ENCODE data around the gene CCP110.
A peak's percentile ranks its signal among the peaks of the same experiment; 100 is the strongest.
"Not testable (repeated sequence)": the region's sequence is repeated elsewhere in the genome, so short reads cannot be mapped to it uniquely, and the experiment has no call there.

CCP110 gene

DNA sequence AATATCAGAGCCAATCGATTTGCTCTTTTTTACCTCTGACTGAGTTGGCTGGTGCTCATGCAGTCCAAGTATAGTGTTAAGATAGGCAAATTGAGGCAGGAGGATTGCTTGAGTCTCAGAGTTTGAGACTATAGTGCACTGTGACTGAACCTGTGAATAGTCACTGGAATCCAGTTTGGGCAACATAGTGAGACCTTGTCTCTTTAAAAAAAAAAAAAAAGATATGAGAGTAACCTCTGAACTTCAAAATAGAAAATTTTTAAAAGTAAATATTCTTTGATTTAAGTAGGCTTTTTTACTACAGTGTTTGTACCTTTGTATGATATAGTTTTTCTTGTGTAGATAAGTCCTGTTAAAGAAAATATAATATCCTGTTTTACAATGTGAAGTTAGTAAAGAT lies 3.4 kb downstream of the CCP110 start:
- Histone ChIP-seq H3K4me2 (ENCODE audit: low read length) (no peak overlapping the region), H3K27me3 (ENCODE audit: control insufficient read depth, insufficient read depth, low read length) (no peaks in the 10 kb centered on the region), H3K9ac (ENCODE audit: low read depth, low read length) (no peak overlapping the region), H3K36me3 (ENCODE audit: insufficient read depth, low read length) (peaks cover 15% of the 10 kb centered on the region), H3K4me1 (ENCODE audit: control insufficient read depth, insufficient read depth, low read length) (peaks cover 8% of the 10 kb centered on the region), H3K4me3 (ENCODE audit: low read length) (no peak overlapping the region), H3K9me3 (replicated peaks; ENCODE audit: low read length) (no peaks in the 10 kb centered on the region)

- no peaks in the 10 kb centered on the region for H3K9me3 ChIP-seq (replicated peaks; ENCODE audit: low read length)
- H3K9ac ChIP-seq (ENCODE audit: low read depth, low read length) = no peak overlapping the region
- H3K4me2 ChIP-seq (ENCODE audit: low read length) = no peak overlapping the region
- H3K27me3 ChIP-seq (ENCODE audit: control insufficient read depth, insufficient read depth, low read length) = no peaks in the 10 kb centered on the region
- H3K36me3 ChIP-seq (ENCODE audit: insufficient read depth, low read length) = peaks cover 19% of the 10 kb centered on the region
- H3K4me1 ChIP-seq (ENCODE audit: control insufficient read depth, insufficient read depth, low read length) = peaks cover 8% of the 10 kb centered on the region
- H3K4me3 ChIP-seq (ENCODE audit: low read length) = no peak overlapping the region
These were observed 4.9 kb downstream of the CCP110 start for GRCh38 chr16:19528666-19529065.

DNA sequence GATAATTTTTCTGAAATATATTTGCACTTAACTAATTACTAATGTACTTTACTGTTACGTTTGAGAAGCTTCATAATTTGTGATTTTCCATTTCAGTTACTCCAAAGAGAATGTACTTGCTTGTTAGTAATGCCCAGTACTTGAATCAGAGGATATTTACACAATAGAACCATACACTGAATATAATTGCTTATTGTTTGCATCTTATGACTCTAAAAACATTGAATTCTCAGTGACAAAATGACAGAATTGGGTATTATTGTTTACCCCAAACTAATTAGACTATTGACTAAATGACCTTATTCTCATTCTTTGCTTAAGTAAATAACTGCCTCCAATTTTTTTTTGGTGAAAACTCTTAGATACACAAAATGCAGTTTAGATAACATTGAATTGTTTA lies 8.9 kb downstream of the CCP110 start:
- Histone ChIP-seq H3K4me2 (ENCODE audit: low read length) (no peak overlapping the region), H3K9ac (ENCODE audit: low read depth, low read length) (no peak overlapping the region), H3K27me3 (ENCODE audit: control insufficient read depth, insufficient read depth, low read length) (no peaks in the 10 kb centered on the region), H3K36me3 (ENCODE audit: insufficient read depth, low read length) (peaks cover 32% of the 10 kb centered on the region), H3K9me3 (replicated peaks; ENCODE audit: low read length) (no peaks in the 10 kb centered on the region), H3K4me3 (ENCODE audit: low read length) (no peak overlapping the region), H3K4me1 (ENCODE audit: control insufficient read depth, insufficient read depth, low read length) (no peaks in the 10 kb centered on the region)

GRCh38 chr16:19540241-19540970 lies 16.7 kb downstream of the CCP110 start:
- peaks cover 40% of the 10 kb centered on the region for H3K36me3 ChIP-seq (ENCODE audit: insufficient read depth, low read length)
- no peak overlapping the region for H3K4me2 ChIP-seq (ENCODE audit: low read length)
- H3K9ac ChIP-seq (ENCODE audit: low read depth, low read length) = no peak overlapping the region
- H3K4me1 ChIP-seq (ENCODE audit: control insufficient read depth, insufficient read depth, low read length) = no peaks in the 10 kb centered on the region
- H3K4me3 ChIP-seq (ENCODE audit: low read length) = no peak overlapping the region
- H3K9me3 ChIP-seq (replicated peaks; ENCODE audit: low read length) = no peaks in the 10 kb centered on the region
- H3K27me3 ChIP-seq (ENCODE audit: control insufficient read depth, insufficient read depth, low read length) = no peaks in the 10 kb centered on the region

GRCh38 chr16:19542138-19542821 lies 18.5 kb downstream of the CCP110 start:
- no peaks in the 10 kb centered on the region for H3K9me3 ChIP-seq (replicated peaks; ENCODE audit: low read length)
- H3K36me3 ChIP-seq (ENCODE audit: insufficient read depth, low read length) = peaks cover 27% of the 10 kb centered on the region
- H3K9ac ChIP-seq (ENCODE audit: low read depth, low read length) = no peak overlapping the region
- no peaks in the 10 kb centered on the region for H3K27me3 ChIP-seq (ENCODE audit: control insufficient read depth, insufficient read depth, low read length)
- no peaks in the 10 kb centered on the region for H3K4me1 ChIP-seq (ENCODE audit: control insufficient read depth, insufficient read depth, low read length)
- no peak overlapping the region for H3K4me3 ChIP-seq (ENCODE audit: low read length)
- H3K4me2 ChIP-seq (ENCODE audit: low read length) = no peak overlapping the region

- H3K4me3 ChIP-seq (ENCODE audit: low read length); H3K4me1 ChIP-seq (ENCODE audit: control insufficient read depth, insufficient read depth, low read length); H3K27me3 ChIP-seq (ENCODE audit: control insufficient read depth, insufficient read depth, low read length); H3K9me3 ChIP-seq (replicated peaks; ENCODE audit: low read length); H3K4me2 ChIP-seq (ENCODE audit: low read length); H3K9ac ChIP-seq (ENCODE audit: low read depth, low read length): not testable (repeated sequence)
- H3K36me3 ChIP-seq (ENCODE audit: insufficient read depth, low read length) = peaks cover 30% of the 10 kb centered on the region
These were observed 19.7 kb downstream of the CCP110 start for GRCh38 chr16:19543278-19543996.

DNA sequence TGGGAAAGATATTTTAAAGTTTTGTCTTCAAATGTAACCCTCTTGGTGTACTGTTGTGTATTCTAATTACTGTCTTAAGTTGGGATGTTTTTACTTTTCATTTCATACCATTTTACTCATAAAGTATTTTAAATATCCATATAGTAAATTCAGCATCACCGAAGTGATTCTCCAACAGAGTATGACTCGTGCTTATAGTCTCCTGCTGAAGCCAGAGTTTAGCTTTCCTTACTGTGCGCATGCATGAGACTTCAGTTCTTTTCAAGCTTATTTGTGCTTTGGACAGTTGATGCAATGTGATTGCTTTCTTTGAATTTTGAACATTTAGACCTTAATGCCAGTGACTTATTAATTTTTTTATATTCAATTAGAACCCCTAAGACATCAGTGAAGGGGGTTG lies 24.4 kb downstream of the CCP110 start:
- no peak overlapping the region for H3K4me2 ChIP-seq (ENCODE audit: low read length)
- peaks cover 14% of the 10 kb centered on the region for H3K36me3 ChIP-seq (ENCODE audit: insufficient read depth, low read length)

GRCh38 chr16:19549673-19550072 lies 25.9 kb downstream of the CCP110 start:
- Histone ChIP-seq H3K27me3 (ENCODE audit: control insufficient read depth, insufficient read depth, low read length) (no peaks in the 10 kb centered on the region), H3K9me3 (replicated peaks; ENCODE audit: low read length) (no peaks in the 10 kb centered on the region), H3K4me2 (ENCODE audit: low read length) (no peak overlapping the region), H3K36me3 (ENCODE audit: insufficient read depth, low read length) (peaks cover 14% of the 10 kb centered on the region), H3K4me1 (ENCODE audit: control insufficient read depth, insufficient read depth, low read length) (no peaks in the 10 kb centered on the region), H3K4me3 (ENCODE audit: low read length) (no peak overlapping the region), H3K9ac (ENCODE audit: low read depth, low read length) (no peak overlapping the region)

More for the DNA sequence above, 24.4 kb downstream of the CCP110 start:
- H3K4me1 ChIP-seq (ENCODE audit: control insufficient read depth, insufficient read depth, low read length) = no peaks in the 10 kb centered on the region
- no peaks in the 10 kb centered on the region for H3K9me3 ChIP-seq (replicated peaks; ENCODE audit: low read length)
- H3K27me3 ChIP-seq (ENCODE audit: control insufficient read depth, insufficient read depth, low read length) = no peaks in the 10 kb centered on the region
- no peak overlapping the region for H3K4me3 ChIP-seq (ENCODE audit: low read length)
- H3K9ac ChIP-seq (ENCODE audit: low read depth, low read length) = no peak overlapping the region

DNA sequence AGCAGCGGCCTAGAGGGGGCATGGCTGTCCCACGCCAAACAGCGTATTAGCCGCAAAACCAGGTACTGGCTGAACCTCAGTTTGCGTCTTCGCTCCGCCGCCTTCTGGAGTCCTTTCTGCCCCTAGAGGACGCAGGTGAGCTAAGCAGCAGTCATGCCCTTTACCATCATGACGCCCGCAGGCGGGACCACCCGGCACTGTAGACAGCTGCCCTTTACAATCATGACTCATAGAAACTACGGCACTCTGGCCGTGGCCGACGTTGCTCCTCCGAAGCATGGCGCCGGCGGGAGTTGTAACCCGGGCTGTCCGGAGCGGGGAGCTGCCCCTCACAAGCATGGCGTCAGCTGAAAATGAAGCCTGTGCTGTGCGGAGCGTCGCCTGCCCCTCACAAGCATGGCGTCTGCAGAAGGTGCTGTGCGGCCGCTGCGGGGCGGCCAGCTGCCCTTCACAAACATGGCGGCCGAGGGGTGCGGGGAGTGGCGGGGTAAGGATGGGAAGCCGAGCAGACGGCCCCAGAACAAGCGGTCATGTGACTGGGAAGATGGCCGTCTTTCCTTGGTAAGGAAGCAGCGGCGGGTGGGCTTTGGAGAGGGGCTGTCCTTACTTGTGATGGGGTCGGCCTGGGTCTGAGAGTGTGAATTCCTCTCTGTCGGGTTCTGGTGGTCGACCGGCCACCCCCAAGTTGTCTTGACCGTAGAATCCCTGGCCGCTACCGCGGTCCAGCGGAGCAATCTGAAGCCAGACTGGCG lies 31.6 kb downstream of the CCP110 start, which contains the start of gene VPS35L:
Gene VPS35L (plus strand): TSS at position 518 of the 752 bp plus-strand sequence. CDS start 27 bp downstream, at position 545.
- H3K4me3 ChIP-seq (ENCODE audit: low read length) = peak within 1 kb of the TSS; percentile 97
- H3K4me2 ChIP-seq (ENCODE audit: low read length) = peak within 1 kb of the TSS; percentile 89
- H3K9ac ChIP-seq (ENCODE audit: low read depth, low read length) = peak within 1 kb of the TSS; percentile 99
- H3K36me3 ChIP-seq (ENCODE audit: insufficient read depth, low read length) = no peaks in the 10 kb centered on the region
- H3K9me3 ChIP-seq (replicated peaks; ENCODE audit: low read length) = no peaks in the 10 kb centered on the region
- H3K27me3 ChIP-seq (ENCODE audit: control insufficient read depth, insufficient read depth, low read length) = no peaks in the 10 kb centered on the region
- H3K4me1 ChIP-seq (ENCODE audit: control insufficient read depth, insufficient read depth, low read length) = peaks cover 3% of the 10 kb centered on the region

DNA sequence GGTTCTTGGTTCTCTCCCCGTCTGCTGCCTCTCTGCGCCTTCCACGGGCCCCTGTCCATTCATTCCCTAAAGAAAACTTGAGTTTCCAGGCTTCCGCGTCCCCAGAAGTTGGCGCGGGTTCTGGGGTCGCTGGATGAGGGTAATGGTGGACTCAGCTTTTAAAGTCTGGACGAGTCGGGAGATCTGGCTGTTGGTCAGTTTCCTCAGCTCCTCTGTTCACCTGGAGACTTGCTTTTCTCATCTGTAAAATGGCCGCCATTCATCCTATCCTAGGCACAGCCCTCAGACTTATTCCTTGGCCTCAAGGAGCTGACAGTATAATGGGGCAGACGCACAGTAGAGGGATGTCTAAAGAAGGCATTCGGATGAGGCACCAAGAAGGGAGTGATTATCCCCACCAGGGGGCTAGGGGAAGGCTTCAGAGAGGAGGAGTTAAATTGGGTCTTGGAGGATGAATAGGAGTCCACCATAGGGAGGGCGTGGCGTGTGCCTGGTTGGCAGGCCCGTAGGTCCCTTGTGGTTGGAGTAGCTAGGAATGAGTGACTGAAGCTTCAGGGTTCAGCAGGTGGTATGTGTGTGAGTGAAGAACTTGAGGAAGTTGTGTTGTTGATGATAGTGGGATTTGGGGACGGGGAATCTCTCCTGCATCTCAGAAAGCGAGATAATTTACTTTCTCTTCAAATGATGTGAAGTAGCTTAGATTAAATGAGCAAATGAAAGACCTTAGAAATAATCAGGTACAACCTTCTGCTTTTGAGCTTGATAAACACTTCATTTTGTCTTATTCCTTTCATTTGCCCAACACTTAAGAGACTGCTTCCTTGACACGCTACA lies 32.4 kb downstream of the CCP110 start:
- H3K4me3 ChIP-seq (ENCODE audit: low read length) = peak overlapping the region; percentile 97
- H3K9me3 ChIP-seq (replicated peaks; ENCODE audit: low read length) = no peaks in the 10 kb centered on the region
- H3K9ac ChIP-seq (ENCODE audit: low read depth, low read length) = peak overlapping the region; percentile 99
- H3K4me2 ChIP-seq (ENCODE audit: low read length) = peak overlapping the region; percentile 80
- H3K27me3 ChIP-seq (ENCODE audit: control insufficient read depth, insufficient read depth, low read length) = no peaks in the 10 kb centered on the region
- no peaks in the 10 kb centered on the region for H3K36me3 ChIP-seq (ENCODE audit: insufficient read depth, low read length)
- peaks cover 3% of the 10 kb centered on the region for H3K4me1 ChIP-seq (ENCODE audit: control insufficient read depth, insufficient read depth, low read length)
